DND-41 (cell line): ENCODE data around the gene CHMP2A.

ENCODE experiments used
- EZH2 ChIP-seq: IDR thresholded peaks from 3 replicates; pipeline ENCODE4 v1.6.1; 2012; ENCODE audit warnings: borderline replicate concordance, low read depth, mild to moderate bottlenecking, moderate library complexity, low read length, inconsistent platforms; ENCODE audit not compliant: severe bottlenecking
- TF ChIP-seq, protein P1 (sequence below): IDR thresholded peaks from 2 replicates; pipeline ENCODE4 v1.5.1; 2012; ENCODE audit warnings: borderline replicate concordance, low read length, moderate library complexity, mild to moderate bottlenecking; ENCODE audit not compliant: poor library complexity, severe bottlenecking; ENCODE audit errors: extremely low read depth

DNA sequence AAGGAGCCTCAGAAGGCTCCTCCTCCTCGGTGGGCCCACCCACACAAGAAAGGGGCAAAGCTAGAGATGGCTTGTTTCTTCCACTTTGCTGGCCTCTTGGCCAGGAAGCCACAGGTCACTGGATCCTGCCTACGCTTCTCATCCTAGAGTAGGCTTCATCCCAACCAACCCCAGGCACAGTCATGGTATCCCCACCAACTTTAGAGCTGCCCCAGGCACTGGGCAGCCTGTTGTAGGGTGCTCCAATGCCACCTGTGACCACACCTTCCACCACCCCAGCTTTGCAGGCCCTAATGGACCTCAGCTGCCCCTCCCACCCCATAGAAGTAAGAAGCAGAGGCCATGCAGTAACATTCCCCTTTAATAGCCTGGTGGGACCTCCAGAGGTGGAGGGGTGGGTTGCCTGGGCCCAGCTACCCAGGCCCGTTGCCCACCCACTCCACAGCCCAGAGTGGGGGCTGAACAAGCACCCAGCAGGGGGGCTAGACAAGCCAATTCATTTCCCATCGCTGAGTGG lies 522 bp upstream of the CHMP2A start:
- no peak for TF ChIP-seq EZH2
- TF ChIP-seq, protein P1, sequence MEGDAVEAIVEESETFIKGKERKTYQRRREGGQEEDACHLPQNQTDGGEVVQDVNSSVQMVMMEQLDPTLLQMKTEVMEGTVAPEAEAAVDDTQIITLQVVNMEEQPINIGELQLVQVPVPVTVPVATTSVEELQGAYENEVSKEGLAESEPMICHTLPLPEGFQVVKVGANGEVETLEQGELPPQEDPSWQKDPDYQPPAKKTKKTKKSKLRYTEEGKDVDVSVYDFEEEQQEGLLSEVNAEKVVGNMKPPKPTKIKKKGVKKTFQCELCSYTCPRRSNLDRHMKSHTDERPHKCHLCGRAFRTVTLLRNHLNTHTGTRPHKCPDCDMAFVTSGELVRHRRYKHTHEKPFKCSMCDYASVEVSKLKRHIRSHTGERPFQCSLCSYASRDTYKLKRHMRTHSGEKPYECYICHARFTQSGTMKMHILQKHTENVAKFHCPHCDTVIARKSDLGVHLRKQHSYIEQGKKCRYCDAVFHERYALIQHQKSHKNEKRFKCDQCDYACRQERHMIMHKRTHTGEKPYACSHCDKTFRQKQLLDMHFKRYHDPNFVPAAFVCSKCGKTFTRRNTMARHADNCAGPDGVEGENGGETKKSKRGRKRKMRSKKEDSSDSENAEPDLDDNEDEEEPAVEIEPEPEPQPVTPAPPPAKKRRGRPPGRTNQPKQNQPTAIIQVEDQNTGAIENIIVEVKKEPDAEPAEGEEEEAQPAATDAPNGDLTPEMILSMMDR, result no peak
